Measurements from ENCODE around the gene PROX2.

The PROX2 gene
- total RNA-seq: 0.15 to 0.27 (median 0.20) reads per million in 4 donors

GRCh38 chr14:74875941-74876913, at the start of gene PROX2:
TSS of gene PROX2 (minus strand) at chr14:74876145. CDS start at chr14:74863834, 12,311 bp downstream.
- peak in 1 of 5 donors; percentile 13 for DNase-seq

GRCh38 chr14:74924061-74924460, 48.1 kb upstream of the PROX2 start:
- DNase-seq: no peak

- peak; percentile 43 to 77 (median 66) for DNase-seq
Measured at GRCh38 chr14:74922752-74923401, 46.9 kb upstream of the PROX2 start, which contains the start of gene RPS6KL1. TSS of gene RPS6KL1 (minus strand) at chr14:74923260. CDS start at chr14:74921541, 1,719 bp downstream.

- DNase-seq: no peak
Measured at GRCh38 chr14:74921987-74922751, 46.2 kb upstream of the PROX2 start.

DNA sequence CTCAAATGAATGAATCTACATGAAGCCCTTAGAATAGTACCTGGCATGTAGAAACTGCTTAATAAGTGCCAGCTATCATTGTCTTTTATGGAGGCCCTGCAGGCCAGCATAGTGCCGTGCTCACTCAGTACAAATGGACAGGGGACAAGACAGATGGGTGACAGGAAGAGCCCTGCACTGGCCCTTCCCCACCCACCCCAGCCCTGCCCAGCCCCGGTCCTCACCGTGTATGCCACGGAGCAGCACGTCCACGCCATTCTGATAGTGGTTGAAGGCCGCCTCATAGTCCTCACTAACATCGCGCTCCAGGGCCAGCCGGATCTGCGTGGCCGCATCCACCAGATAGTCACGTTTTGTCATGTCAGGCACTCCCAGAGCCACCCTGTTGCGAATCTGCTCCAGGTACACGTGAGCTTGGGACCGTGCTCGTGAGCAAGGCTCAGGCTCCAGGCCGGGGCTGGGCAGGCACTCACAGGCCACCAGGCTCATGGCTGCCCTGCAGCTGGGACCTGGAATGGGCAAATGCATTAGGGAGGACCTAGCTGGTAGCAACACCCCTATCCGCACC, 45.2 kb upstream of the PROX2 start:
- no peak for DNase-seq

DNA sequence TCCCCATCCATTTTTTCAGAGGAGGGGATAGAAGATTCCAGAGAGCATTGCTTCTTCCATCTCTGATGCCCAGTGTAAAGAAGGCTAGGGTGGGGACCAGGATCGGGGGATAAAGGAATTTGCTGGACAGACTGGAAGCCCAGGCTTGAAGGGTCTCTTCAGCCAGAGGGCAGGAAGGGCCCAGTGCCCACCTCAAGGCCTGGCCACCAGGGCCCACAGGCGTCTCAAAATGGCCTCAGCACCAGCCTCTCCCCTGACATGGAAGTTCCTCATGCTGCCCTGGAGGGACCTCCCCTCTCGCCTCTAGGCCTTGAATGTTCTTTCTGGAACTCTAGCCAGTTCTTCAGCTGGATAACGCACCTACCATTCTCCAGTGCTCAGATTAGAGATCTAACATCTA, 44.3 kb upstream of the PROX2 start:
- no peak for DNase-seq

GRCh38 chr14:74919421-74920165, 43.6 kb upstream of the PROX2 start:
- DNase-seq: no peak

DNA sequence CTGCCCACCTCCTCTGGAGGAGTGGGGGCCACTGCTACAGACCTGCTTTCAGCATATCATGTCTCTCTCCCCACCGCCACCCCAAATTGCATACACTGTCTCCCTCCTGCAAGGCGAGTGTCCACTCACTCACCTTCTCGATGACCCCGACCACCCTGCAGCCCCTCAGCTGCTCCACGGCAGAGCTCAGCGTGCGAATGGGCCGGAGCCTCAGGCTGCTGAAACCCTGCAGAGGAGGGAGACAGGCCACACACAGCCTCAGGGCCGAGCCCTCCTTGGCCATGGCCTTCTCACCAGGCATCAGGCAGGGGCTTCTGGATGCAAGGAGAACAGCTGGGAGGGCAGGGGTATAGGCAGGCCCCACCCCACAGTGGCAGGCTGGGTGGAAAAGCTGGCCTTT, 42.4 kb upstream of the PROX2 start:
- no peak for DNase-seq

GRCh38 chr14:74917646-74918081, 41.7 kb upstream of the PROX2 start:
- no peak for DNase-seq

GRCh38 chr14:74917178-74917543, 41.2 kb upstream of the PROX2 start:
- no peak for DNase-seq

- no peak for DNase-seq
Measured at GRCh38 chr14:74915826-74916225, 39.9 kb upstream of the PROX2 start.

DNA sequence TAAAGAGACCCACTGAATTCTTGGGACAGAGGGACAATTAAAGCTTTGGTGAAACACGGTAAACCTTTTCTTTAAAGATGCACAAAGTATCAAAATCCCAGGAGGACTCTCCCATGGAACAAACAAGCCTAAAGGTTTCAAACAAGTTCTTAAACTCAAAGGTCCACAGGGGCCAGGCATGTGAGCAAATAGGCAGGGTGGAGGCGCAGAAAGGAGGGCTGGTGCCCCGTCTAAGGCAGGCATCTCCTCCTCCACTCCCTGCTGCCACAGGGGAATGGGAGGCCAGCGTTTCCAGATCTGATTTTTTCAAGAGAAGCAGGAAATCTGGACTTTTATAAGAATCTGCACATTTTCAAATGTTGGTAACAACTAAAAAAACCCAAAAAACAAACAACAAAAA, 39.5 kb upstream of the PROX2 start:
- no peak for DNase-seq

GRCh38 chr14:74913986-74914573, 38.1 kb upstream of the PROX2 start:
- no peak for DNase-seq

- no peak for DNase-seq
Measured at GRCh38 chr14:74913393-74913910, 37.5 kb upstream of the PROX2 start.

DNA sequence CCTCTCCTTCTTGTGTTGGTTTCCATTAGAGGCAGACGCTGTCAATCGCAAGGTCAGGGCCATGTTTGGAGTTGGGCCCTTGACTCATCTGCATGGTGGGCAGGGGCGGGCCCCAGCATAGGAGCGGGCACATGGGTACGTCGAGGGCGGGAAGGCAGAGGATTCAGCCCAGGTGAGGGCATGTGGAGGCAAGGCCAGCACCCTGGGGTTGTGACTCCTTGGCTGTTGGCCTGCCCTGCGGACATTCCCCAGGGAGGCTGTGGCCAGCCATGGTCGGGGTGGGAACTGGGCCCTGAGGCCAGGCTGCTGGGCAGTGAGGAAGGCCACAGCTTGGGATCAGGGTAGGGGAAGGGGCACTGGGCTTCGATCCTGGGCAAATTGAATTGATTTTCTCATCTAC, 36.9 kb upstream of the PROX2 start:
- DNase-seq: no peak

GRCh38 chr14:74912111-74912510, 36.2 kb upstream of the PROX2 start:
- no peak for DNase-seq

- no peak for DNase-seq
Measured at GRCh38 chr14:74911704-74912103, 35.8 kb upstream of the PROX2 start.

GRCh38 chr14:74911221-74911620, 35.3 kb upstream of the PROX2 start:
- no peak for DNase-seq

GRCh38 chr14:74910556-74910955, 34.6 kb upstream of the PROX2 start:
- DNase-seq: no peak

DNA sequence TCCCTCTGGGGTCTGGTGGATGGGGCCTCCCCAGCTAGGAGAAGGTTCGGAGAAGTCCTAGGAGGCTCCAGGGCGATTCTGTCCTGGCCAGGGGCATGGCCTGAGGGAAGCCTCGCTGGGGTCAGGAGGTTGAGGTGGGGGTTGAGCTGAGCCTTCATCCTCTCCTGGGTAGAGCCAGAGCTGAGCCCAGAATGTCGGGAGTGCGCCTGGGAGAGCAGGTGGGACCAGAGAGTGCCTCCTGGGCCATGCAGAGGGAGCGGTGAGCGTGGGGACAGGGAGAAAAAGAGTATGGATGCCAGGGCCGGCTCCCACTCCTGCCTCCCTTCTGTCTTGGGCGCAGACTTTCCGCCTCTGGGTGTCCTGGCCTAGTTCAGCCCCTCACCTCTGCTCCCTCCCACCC, 34.0 kb upstream of the PROX2 start:
- DNase-seq: no peak

DNA sequence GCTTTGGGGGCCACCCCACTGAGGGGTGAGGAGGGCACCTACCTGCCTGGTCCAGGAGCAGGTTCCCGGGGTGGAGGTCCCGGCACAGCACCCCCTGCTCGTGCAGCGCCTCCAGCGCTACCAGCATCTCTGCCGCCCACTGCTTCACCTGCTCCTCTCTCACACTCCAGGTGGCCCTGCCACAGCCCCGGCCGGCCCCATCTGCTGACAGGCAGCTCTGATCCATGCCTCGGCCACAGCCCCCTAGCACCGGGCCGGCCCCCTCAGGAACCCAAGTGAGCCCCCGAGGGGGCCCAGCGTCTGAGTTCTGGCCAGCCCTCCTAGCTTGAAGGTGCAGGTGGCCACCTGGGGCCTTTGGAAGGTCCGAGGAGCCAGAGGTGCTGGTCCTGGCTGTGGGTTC, 33.6 kb upstream of the PROX2 start:
- DNase-seq: no peak

Measured in T-helper 1 cell (primary cell).